Astrocyte (in vitro differentiated cells and primary cell): Measurements from ENCODE around the gene UGT1A5.

Source experiments
- EZH2 ChIP-seq: IDR thresholded peaks from 2 replicates; pipeline ENCODE4 v1.6.1; 2012; ENCODE audit warnings: mild to moderate bottlenecking, low read length, inconsistent platforms; ENCODE audit not compliant: insufficient read depth
- TF ChIP-seq, protein P1 (sequence below): IDR thresholded peaks from 2 replicates; pipeline ENCODE4 v1.5.1; 2011; ENCODE audit warnings: low read depth, mild to moderate bottlenecking, inconsistent platforms, low read length, moderate library complexity; ENCODE audit not compliant: insufficient read depth

DNA sequence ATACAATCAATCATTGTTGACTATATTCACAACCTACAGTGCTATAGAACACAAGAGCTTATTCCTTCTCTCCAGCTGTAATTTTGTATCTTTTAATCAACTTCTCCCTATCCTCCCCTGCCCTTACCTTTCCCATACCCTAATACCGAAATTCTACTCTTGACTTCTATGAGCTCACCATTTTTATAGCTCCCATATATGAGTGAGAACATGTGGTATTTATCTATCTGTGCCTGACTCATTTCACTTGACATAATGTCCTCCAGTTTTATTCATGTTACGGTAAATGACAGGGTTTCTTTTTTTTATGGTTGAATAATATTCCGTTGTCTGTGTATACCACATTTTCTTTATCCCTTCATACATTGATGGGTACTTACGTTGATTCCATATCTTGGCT, 68.1 kb downstream of the UGT1A5 start:
- no peak for TF ChIP-seq EZH2
- TF ChIP-seq, protein P1, sequence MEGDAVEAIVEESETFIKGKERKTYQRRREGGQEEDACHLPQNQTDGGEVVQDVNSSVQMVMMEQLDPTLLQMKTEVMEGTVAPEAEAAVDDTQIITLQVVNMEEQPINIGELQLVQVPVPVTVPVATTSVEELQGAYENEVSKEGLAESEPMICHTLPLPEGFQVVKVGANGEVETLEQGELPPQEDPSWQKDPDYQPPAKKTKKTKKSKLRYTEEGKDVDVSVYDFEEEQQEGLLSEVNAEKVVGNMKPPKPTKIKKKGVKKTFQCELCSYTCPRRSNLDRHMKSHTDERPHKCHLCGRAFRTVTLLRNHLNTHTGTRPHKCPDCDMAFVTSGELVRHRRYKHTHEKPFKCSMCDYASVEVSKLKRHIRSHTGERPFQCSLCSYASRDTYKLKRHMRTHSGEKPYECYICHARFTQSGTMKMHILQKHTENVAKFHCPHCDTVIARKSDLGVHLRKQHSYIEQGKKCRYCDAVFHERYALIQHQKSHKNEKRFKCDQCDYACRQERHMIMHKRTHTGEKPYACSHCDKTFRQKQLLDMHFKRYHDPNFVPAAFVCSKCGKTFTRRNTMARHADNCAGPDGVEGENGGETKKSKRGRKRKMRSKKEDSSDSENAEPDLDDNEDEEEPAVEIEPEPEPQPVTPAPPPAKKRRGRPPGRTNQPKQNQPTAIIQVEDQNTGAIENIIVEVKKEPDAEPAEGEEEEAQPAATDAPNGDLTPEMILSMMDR: no peak
